OCI-M1 (cell line): ENCODE data around the gene NUTM2B.
A peak's percentile ranks its signal among the peaks of the same experiment; 100 is the strongest.
"Not testable (repeated sequence)": the region's sequence is repeated elsewhere in the genome, so short reads cannot be mapped to it uniquely, and the experiment has no call there.

Source experiments
- DNase-seq: peaks from one replicate; lab custom pipeline; 2025; lab: John Stamatoyannopoulos, UW

Gene NUTM2B

DNA sequence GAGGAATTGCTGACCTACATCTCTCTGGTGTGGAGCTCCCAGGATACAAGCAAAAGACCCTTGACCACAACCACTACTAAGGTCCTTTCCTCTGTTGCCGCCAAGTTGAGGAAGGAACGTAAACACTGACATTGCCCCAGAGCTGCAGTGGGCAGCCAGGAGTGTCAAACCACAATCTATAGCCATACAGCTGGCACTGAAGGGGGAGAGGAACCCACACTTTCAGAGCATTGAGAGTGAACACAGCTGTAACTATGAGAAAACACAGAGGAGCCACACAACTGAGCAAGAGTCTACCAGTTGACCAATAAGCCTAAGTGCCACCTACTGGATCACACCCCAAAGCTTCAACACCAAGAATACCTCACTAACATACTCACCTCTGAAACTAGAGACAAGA, 45.5 kb downstream of the NUTM2B start:
- DNase-seq: not testable (repeated sequence)

GRCh38 chr10:79753601-79754000, 50.6 kb downstream of the NUTM2B start:
- DNase-seq: not testable (repeated sequence)

DNA sequence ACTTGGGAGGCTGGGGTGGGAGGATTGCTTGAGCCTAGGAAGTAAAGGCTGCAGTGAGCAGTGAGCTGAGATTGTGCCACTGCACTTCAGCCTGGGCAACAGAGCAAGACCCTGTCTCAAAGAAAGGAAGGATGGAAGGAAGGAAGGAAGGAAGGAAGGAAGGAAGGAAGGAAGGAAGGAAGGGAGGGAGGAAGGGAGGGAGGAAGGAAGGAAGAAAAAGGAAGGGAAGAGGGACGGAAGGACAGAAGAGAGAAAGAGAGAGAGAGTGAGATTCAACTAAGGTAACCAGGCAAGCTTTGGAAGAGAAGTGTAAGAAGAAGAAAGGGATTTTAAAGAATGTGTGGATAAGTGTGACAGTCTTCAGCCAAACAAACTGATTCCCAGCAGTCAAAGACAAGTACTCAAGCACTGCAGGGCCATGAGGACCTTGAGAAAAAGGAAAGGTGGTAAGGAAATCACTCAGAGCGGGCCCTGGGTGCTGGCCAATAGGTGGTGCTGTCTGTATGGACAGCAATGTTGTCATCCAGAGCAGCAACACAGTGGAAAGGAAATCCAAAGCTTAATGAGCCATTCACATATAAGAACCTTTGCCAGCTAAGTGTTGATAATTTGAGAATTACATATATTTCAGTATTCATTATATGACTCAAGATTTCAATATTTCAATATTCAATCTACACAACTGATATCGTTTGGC, 55.4 kb downstream of the NUTM2B start:
- peak; percentile 29 for DNase-seq
